ENCODE data around the gene PCDHGA4.

DNA sequence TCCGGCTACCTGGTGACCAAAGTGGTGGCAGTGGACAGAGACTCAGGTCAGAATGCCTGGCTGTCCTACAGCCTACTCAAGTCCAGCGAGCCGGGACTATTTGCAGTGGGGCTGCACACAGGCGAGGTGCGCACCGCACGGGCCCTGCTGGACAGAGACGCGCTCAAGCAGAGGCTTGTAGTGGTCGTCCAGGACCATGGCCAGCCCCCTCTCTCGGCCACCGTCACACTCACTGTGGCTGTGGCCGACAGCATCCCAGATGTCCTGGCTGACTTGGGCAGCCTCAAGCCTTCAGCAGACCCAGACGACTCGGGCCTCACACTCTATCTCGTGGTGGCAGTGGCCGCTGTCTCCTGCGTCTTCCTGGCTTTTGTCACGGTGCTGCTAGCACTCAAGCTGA, 2.1 kb downstream of the PCDHGA4 start:
- no peak for TF ChIP-seq RXRA (IDR thresholded peaks at IDR 0.05)
- TF ChIP-seq, protein P1, sequence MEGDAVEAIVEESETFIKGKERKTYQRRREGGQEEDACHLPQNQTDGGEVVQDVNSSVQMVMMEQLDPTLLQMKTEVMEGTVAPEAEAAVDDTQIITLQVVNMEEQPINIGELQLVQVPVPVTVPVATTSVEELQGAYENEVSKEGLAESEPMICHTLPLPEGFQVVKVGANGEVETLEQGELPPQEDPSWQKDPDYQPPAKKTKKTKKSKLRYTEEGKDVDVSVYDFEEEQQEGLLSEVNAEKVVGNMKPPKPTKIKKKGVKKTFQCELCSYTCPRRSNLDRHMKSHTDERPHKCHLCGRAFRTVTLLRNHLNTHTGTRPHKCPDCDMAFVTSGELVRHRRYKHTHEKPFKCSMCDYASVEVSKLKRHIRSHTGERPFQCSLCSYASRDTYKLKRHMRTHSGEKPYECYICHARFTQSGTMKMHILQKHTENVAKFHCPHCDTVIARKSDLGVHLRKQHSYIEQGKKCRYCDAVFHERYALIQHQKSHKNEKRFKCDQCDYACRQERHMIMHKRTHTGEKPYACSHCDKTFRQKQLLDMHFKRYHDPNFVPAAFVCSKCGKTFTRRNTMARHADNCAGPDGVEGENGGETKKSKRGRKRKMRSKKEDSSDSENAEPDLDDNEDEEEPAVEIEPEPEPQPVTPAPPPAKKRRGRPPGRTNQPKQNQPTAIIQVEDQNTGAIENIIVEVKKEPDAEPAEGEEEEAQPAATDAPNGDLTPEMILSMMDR (IDR thresholded peaks at IDR 0.05; ENCODE audit: low read depth, low read length, missing input control) = no peak
- no peak for TF ChIP-seq FOXA1 (IDR thresholded peaks at IDR 0.05)
- TF ChIP-seq SP1 (IDR thresholded peaks at IDR 0.05) = no peak
- TF ChIP-seq, protein P2, sequence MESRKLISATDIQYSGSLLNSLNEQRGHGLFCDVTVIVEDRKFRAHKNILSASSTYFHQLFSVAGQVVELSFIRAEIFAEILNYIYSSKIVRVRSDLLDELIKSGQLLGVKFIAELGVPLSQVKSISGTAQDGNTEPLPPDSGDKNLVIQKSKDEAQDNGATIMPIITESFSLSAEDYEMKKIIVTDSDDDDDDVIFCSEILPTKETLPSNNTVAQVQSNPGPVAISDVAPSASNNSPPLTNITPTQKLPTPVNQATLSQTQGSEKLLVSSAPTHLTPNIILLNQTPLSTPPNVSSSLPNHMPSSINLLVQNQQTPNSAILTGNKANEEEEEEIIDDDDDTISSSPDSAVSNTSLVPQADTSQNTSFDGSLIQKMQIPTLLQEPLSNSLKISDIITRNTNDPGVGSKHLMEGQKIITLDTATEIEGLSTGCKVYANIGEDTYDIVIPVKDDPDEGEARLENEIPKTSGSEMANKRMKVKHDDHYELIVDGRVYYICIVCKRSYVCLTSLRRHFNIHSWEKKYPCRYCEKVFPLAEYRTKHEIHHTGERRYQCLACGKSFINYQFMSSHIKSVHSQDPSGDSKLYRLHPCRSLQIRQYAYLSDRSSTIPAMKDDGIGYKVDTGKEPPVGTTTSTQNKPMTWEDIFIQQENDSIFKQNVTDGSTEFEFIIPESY (IDR thresholded peaks at IDR 0.05) = no peak
- TF ChIP-seq, protein P3, sequence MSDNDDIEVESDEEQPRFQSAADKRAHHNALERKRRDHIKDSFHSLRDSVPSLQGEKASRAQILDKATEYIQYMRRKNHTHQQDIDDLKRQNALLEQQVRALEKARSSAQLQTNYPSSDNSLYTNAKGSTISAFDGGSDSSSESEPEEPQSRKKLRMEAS (IDR thresholded peaks at IDR 0.05) = no peak
- no peak for TF ChIP-seq RAD21 (IDR thresholded peaks at IDR 0.05)
- TF ChIP-seq EGR1 (IDR thresholded peaks at IDR 0.05; ENCODE audit: low read depth in 2 of 2) = no peak
- no peak for TF ChIP-seq JUND (IDR thresholded peaks at IDR 0.05)
- TF ChIP-seq TAF1 (conservative IDR thresholded peaks at IDR 0.05) = no peak
- TF ChIP-seq, protein P4, sequence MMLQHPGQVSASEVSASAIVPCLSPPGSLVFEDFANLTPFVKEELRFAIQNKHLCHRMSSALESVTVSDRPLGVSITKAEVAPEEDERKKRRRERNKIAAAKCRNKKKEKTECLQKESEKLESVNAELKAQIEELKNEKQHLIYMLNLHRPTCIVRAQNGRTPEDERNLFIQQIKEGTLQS (IDR thresholded peaks at IDR 0.05) = no peak
- no peak for TF ChIP-seq YY1 (IDR thresholded peaks at IDR 0.05)

Data from liver (tissue), 3 donors.